DMS 273 (cell line): Measurements from ENCODE around the gene C2orf78.

Source experiments
- DNase-seq: peaks from one replicate; lab custom pipeline; 2025; ENCODE audit not compliant: unreplicated experiment; lab: John Stamatoyannopoulos, UW

The C2orf78 gene

GRCh38 chr2:73836141-73836943 lies 52.4 kb downstream of the C2orf78 start:
- DNase-seq, result no peak

- no peak for DNase-seq
Measured at GRCh38 chr2:73837847-73838585, 54.0 kb downstream of the C2orf78 start.

- no peak for DNase-seq
Measured at GRCh38 chr2:73838889-73839534, 55.0 kb downstream of the C2orf78 start.

- no peak for DNase-seq
Measured at GRCh38 chr2:73839653-73840411, 55.8 kb downstream of the C2orf78 start.

- DNase-seq, result no peak
Measured at GRCh38 chr2:73841912-73842738, 58.1 kb downstream of the C2orf78 start.

- DNase-seq, result no peak
Measured at GRCh38 chr2:73842739-73843019, 58.7 kb downstream of the C2orf78 start.

GRCh38 chr2:73844087-73844486 lies 60.1 kb downstream of the C2orf78 start:
- no peak for DNase-seq

GRCh38 chr2:73850009-73850408 lies 66.0 kb downstream of the C2orf78 start:
- DNase-seq, result peak; percentile 55

- DNase-seq, result peak; percentile 65
Measured at GRCh38 chr2:73851274-73851673, 67.3 kb downstream of the C2orf78 start.

GRCh38 chr2:73852020-73852419 lies 68.0 kb downstream of the C2orf78 start:
- DNase-seq, result no peak

- no peak for DNase-seq
Measured at GRCh38 chr2:73855526-73855925, 71.5 kb downstream of the C2orf78 start.

- no peak for DNase-seq
Measured at GRCh38 chr2:73856214-73856613, 72.2 kb downstream of the C2orf78 start.

- DNase-seq, result no peak
Measured at GRCh38 chr2:73859721-73860586, 76.0 kb downstream of the C2orf78 start.

- DNase-seq, result no peak
Measured at GRCh38 chr2:73862987-73863386, 79.0 kb downstream of the C2orf78 start.
